GM21528 (cell line): ENCODE data around the gene PVALEF.

Source experiments
- ATAC-seq: cut with Tn5 transposase; IDR thresholded peaks from one replicate; pipeline ENCODE4 v1.9.1; 2021; ENCODE audit warnings: mild to moderate bottlenecking, moderate library complexity; ENCODE audit not compliant: unreplicated experiment, low FRiP score

The PVALEF gene

GRCh38 chr17:81194225-81194760, 29.0 kb downstream of the PVALEF start:
- no peak for ATAC-seq

- no peak for ATAC-seq
These were observed 29.9 kb downstream of the PVALEF start for GRCh38 chr17:81194941-81195901.

GRCh38 chr17:81195941-81196495, 30.7 kb downstream of the PVALEF start:
- ATAC-seq = no peak

- no peak for ATAC-seq
These were observed 31.4 kb downstream of the PVALEF start for GRCh38 chr17:81196505-81197408.

GRCh38 chr17:81197409-81197795, 32.1 kb downstream of the PVALEF start:
- no peak for ATAC-seq

GRCh38 chr17:81197831-81198490, 32.7 kb downstream of the PVALEF start:
- no peak for ATAC-seq

GRCh38 chr17:81198826-81199481, 33.6 kb downstream of the PVALEF start:
- ATAC-seq = no peak

GRCh38 chr17:81199482-81199830, 34.1 kb downstream of the PVALEF start:
- ATAC-seq = no peak

- no peak for ATAC-seq
These were observed 34.9 kb downstream of the PVALEF start for GRCh38 chr17:81200201-81200600.

- ATAC-seq = no peak
These were observed 35.6 kb downstream of the PVALEF start for GRCh38 chr17:81200695-81201580.

GRCh38 chr17:81202318-81202717, 37.0 kb downstream of the PVALEF start:
- no peak for ATAC-seq

- ATAC-seq = no peak
These were observed 37.8 kb downstream of the PVALEF start for GRCh38 chr17:81203136-81203535.

- no peak for ATAC-seq
These were observed 39.3 kb downstream of the PVALEF start for GRCh38 chr17:81204578-81204977.

- ATAC-seq = no peak
These were observed 40.9 kb downstream of the PVALEF start for GRCh38 chr17:81206166-81206565.

GRCh38 chr17:81206657-81207056, 41.4 kb downstream of the PVALEF start:
- ATAC-seq = no peak

GRCh38 chr17:81207610-81208581, 42.6 kb downstream of the PVALEF start:
- ATAC-seq = no peak

- ATAC-seq = no peak
These were observed 43.3 kb downstream of the PVALEF start for GRCh38 chr17:81208651-81209050.

- no peak for ATAC-seq
These were observed 43.8 kb downstream of the PVALEF start for GRCh38 chr17:81209141-81209540.
